Measurements from ENCODE around the gene KIF5B. TPM values are rescaled to one million over a fixed set of nuclear protein-coding genes. Genes with fewer than 3 reads are reported as not detected.
A peak's percentile ranks its signal among the peaks of the same experiment; 100 is the strongest.

Gene KIF5B
- total RNA-seq, 4 donors from 2014 or later, result 253 to 317 (median 298) TPM

GRCh38 chr10:32061440-32061839 lies 5.2 kb upstream of the KIF5B start:
- DNase-seq (ENCODE audit: extremely low spot score), result no peak
- Histone ChIP-seq H3K36me3 (no peaks in the 10 kb centered on the region), H3K4me1 (peaks cover 5 to 11% (median 8%) of the 10 kb centered on the region in 4 donors), H3K4me3 (no peak overlapping the region), H3K27ac (replicated peaks in 1 of 4) (no peak overlapping the region), H3K9me3 (no peaks in the 10 kb centered on the region), H3K27me3 (no peaks in the 10 kb centered on the region)
- WGBS, result 77% methylated on average over 2 of the region's 2 CpGs
- intact Hi-C loops (cut with DNase I), result no loop called here
- TF ChIP-seq POLR2AphosphoS5 (IDR thresholded peaks at IDR 0.05) (no peak), POLR2A (IDR thresholded peaks at IDR 0.05; ENCODE audit: low read depth) (no peak), EP300 (IDR thresholded peaks at IDR 0.05) (no peak)
- TF ChIP-seq, protein P1, sequence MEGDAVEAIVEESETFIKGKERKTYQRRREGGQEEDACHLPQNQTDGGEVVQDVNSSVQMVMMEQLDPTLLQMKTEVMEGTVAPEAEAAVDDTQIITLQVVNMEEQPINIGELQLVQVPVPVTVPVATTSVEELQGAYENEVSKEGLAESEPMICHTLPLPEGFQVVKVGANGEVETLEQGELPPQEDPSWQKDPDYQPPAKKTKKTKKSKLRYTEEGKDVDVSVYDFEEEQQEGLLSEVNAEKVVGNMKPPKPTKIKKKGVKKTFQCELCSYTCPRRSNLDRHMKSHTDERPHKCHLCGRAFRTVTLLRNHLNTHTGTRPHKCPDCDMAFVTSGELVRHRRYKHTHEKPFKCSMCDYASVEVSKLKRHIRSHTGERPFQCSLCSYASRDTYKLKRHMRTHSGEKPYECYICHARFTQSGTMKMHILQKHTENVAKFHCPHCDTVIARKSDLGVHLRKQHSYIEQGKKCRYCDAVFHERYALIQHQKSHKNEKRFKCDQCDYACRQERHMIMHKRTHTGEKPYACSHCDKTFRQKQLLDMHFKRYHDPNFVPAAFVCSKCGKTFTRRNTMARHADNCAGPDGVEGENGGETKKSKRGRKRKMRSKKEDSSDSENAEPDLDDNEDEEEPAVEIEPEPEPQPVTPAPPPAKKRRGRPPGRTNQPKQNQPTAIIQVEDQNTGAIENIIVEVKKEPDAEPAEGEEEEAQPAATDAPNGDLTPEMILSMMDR (IDR thresholded peaks at IDR 0.05), result no peak

GRCh38 chr10:32060347-32060746 lies 4.1 kb upstream of the KIF5B start:
- intact Hi-C loops (cut with DNase I), result no loop called here

GRCh38 chr10:32059472-32059871 lies 3.2 kb upstream of the KIF5B start:
- Histone ChIP-seq H3K36me3 (no peaks in the 10 kb centered on the region), H3K27me3 (no peaks in the 10 kb centered on the region)
- intact Hi-C loops (cut with DNase I), result loop anchor here (5.0 to 10.0 kb wide), 3 partner anchors 88 to 385 kb away; partner anchors contain the start of genes CCDC7 and EPC1

More at GRCh38 chr10:32060347-32060746, 4.1 kb upstream of the KIF5B start:
- H3K4me1 ChIP-seq, result peaks cover 5 to 11% (median 8%) of the 10 kb centered on the region in 4 donors
- H3K4me3 ChIP-seq, result no peak overlapping the region
- no peak overlapping the region for H3K27ac ChIP-seq (replicated peaks in 1 of 4)
- H3K36me3 ChIP-seq, result no peaks in the 10 kb centered on the region
- TF ChIP-seq POLR2A (IDR thresholded peaks at IDR 0.05; ENCODE audit: low read depth), result no peak
- no peak for TF ChIP-seq EP300 (IDR thresholded peaks at IDR 0.05)
- no peak for TF ChIP-seq POLR2AphosphoS5 (IDR thresholded peaks at IDR 0.05)
- TF ChIP-seq, protein P1 (IDR thresholded peaks at IDR 0.05), result no peak
- DNase-seq (ENCODE audit: extremely low spot score), result no peak
- H3K27me3 ChIP-seq, result no peaks in the 10 kb centered on the region
- no peaks in the 10 kb centered on the region for H3K9me3 ChIP-seq
- WGBS, result 72% methylated on average over 4 of the region's 4 CpGs

DNA sequence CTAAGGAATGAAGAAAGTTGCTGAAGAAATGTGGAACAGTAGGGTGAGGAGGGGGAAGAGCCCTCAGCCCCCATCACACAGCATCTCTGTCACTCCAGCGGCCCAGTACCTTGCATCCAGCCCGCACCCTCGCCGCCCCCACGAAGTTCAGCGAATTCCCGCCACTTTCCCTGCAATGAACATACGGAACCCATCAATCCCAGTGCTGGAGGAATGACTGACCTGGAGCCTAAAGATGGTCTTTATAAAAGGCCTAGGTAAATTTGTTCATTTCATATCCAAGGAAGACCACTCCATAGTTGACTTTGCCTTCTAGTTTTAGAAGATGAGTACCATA lies 779 bp upstream of the KIF5B start:
- Histone ChIP-seq H3K4me1 (peaks cover 18 to 25% (median 22%) of the 10 kb centered on the region in 4 donors), H3K4me3 (peak overlapping the region; percentile 72 to 99 (median 92)), H3K27ac (replicated peaks in 1 of 4) (peak overlapping the region; percentile 96 to 100 (median 99)), H3K9me3 (no peaks in the 10 kb centered on the region), H3K27me3 (no peaks in the 10 kb centered on the region), H3K36me3 (no peaks in the 10 kb centered on the region)
- intact Hi-C loops (cut with DNase I), result loop anchor here (5.0 to 10.0 kb wide), 3 partner anchors 90 to 388 kb away; partner anchors contain the start of genes CCDC7 and EPC1
- DNase-seq (ENCODE audit: extremely low spot score), result no peak
- TF ChIP-seq POLR2A (IDR thresholded peaks at IDR 0.05; ENCODE audit: low read depth) (no peak), EP300 (IDR thresholded peaks at IDR 0.05) (no peak), POLR2AphosphoS5 (IDR thresholded peaks at IDR 0.05) (no peak)
- TF ChIP-seq, protein P1 (IDR thresholded peaks at IDR 0.05), result no peak
- 75% methylated on average over 7 of the region's 8 CpGs for WGBS

More at GRCh38 chr10:32059472-32059871, 3.2 kb upstream of the KIF5B start:
- no peak overlapping the region for H3K27ac ChIP-seq (replicated peaks in 1 of 4)
- no peaks in the 10 kb centered on the region for H3K9me3 ChIP-seq
- no peak overlapping the region for H3K4me3 ChIP-seq
- H3K4me1 ChIP-seq, result peaks cover 5 to 11% (median 8%) of the 10 kb centered on the region in 4 donors
- no peak for DNase-seq (ENCODE audit: extremely low spot score)
- TF ChIP-seq POLR2A (IDR thresholded peaks at IDR 0.05; ENCODE audit: low read depth), result no peak
- TF ChIP-seq, protein P1 (IDR thresholded peaks at IDR 0.05), result no peak
- TF ChIP-seq POLR2AphosphoS5 (IDR thresholded peaks at IDR 0.05), result no peak
- TF ChIP-seq EP300 (IDR thresholded peaks at IDR 0.05), result no peak
- WGBS, result 89% methylated on average over 3 of the region's 3 CpGs

All from esophagus muscularis mucosa (tissue), 4 donors.